GM12865 (cell line): ENCODE measurements around the gene LYRM4.

Experiments used
- DNase-seq: peaks from one replicate; pipeline ENCODE4 v3.0.0; 2010; ENCODE audit warnings: low read depth
- H3K4me3 ChIP-seq: 2 replicates; pipeline ENCODE4 v1.5.1; 2011; ENCODE audit warnings: mild to moderate bottlenecking, low read depth, low read length, control low read depth
- CTCF ChIP-seq: IDR thresholded peaks from 2 replicates; pipeline ENCODE4 v1.5.1; 2011; ENCODE audit warnings: low read length, control low read depth, low read depth, inconsistent platforms; ENCODE audit not compliant: insufficient read depth; ENCODE audit errors: missing control alignments

LYRM4 gene

GRCh38 chr6:5079692-5080091, 181.1 kb downstream of the LYRM4 start:
- TF ChIP-seq CTCF: no peak
- DNase-seq: no peak
- no peak overlapping the region for H3K4me3 ChIP-seq

- TF ChIP-seq CTCF: peak; percentile 31
- DNase-seq: peak; percentile 57
These were observed 182.6 kb downstream of the LYRM4 start for GRCh38 chr6:5078121-5078669.

GRCh38 chr6:5076931-5077330, 183.8 kb downstream of the LYRM4 start:
- no peak for DNase-seq
- H3K4me3 ChIP-seq: no peak overlapping the region
- TF ChIP-seq CTCF: no peak

More at GRCh38 chr6:5078121-5078669, 182.6 kb downstream of the LYRM4 start:
- no peak overlapping the region for H3K4me3 ChIP-seq

- no peak for DNase-seq
- TF ChIP-seq CTCF: no peak
These were observed 186.8 kb downstream of the LYRM4 start for GRCh38 chr6:5073992-5074391.

GRCh38 chr6:5072440-5072839, 188.3 kb downstream of the LYRM4 start:
- TF ChIP-seq CTCF: no peak
- H3K4me3 ChIP-seq: no peak overlapping the region
- DNase-seq: peak; percentile 48

More at GRCh38 chr6:5073992-5074391, 186.8 kb downstream of the LYRM4 start:
- no peak overlapping the region for H3K4me3 ChIP-seq

GRCh38 chr6:5071216-5071615, 189.5 kb downstream of the LYRM4 start:
- no peak for DNase-seq
- no peak for TF ChIP-seq CTCF
- H3K4me3 ChIP-seq: no peak overlapping the region

- H3K4me3 ChIP-seq: no peak overlapping the region
- DNase-seq: no peak
- TF ChIP-seq CTCF: no peak
These were observed 192.5 kb downstream of the LYRM4 start for GRCh38 chr6:5068153-5068751.
